ENCODE data around the gene CPNE8.

The CPNE8 gene

GRCh38 chr12:38610808-38611350, 294.5 kb downstream of the CPNE8 start:
- DNase-seq: no peak

DNA sequence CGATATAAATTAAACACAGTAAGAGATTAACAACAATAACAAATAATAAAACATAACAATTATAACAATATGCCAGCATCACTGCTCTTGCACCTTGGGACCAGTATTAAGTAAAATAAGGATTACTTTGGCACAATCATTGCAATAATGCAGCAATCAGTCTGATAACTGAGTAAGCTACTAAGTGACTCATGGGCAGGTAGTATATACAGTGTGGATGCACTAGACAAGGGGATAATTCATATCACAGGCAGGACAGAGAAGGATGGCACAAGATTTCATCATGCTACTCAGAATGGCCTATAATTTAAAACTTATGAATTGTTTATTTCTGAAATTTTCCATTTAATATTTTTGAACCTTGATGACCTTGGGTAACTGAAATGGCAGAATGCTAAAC, 298.1 kb downstream of the CPNE8 start:
- no peak for DNase-seq
